Breast epithelium (tissue), 3 donors: ENCODE data around the gene PPM1M.

Experiments used
- POLR2A ChIP-seq: fragments of 450-650 bp; IDR thresholded peaks from one replicate; pipeline ENCODE4 v1.6.1; 2016; ENCODE audit warnings: antibody characterized with exemption, mild to moderate bottlenecking, moderate library complexity
- TF ChIP-seq, protein P1 (sequence below), 3 donors: fragments of 450-650 bp; IDR thresholded peaks; one replicate each; pipeline ENCODE4 v1.5.1; 2016 to 2017; ENCODE audit warnings: antibody characterized with exemption in 3 of 3, mild to moderate bottlenecking in 3 of 3, moderate library complexity in 3 of 3

DNA sequence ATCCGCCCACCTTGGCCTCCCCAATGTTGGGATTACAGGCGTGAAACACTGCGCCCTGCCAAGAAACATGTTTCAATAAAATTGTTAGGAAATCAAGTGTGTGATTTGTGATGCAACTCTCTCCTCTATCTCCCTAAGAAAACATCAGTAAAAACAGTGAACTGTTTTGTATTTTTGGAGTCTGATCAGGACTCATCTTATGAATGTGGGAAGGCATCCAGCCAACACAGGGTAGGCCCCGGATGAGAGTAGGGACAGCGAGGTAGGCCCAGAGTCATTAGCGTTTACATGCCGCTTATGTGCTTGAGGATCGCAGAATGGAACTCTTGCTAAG is 41.2 kb downstream of the PPM1M start:
- TF ChIP-seq, protein P1, sequence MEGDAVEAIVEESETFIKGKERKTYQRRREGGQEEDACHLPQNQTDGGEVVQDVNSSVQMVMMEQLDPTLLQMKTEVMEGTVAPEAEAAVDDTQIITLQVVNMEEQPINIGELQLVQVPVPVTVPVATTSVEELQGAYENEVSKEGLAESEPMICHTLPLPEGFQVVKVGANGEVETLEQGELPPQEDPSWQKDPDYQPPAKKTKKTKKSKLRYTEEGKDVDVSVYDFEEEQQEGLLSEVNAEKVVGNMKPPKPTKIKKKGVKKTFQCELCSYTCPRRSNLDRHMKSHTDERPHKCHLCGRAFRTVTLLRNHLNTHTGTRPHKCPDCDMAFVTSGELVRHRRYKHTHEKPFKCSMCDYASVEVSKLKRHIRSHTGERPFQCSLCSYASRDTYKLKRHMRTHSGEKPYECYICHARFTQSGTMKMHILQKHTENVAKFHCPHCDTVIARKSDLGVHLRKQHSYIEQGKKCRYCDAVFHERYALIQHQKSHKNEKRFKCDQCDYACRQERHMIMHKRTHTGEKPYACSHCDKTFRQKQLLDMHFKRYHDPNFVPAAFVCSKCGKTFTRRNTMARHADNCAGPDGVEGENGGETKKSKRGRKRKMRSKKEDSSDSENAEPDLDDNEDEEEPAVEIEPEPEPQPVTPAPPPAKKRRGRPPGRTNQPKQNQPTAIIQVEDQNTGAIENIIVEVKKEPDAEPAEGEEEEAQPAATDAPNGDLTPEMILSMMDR (IDR thresholded peaks at IDR 0.05): no peak
- no peak for TF ChIP-seq POLR2A
